Adrenal gland (tissue), 12 donors: ENCODE measurements around the gene GRIK1. TPM values are rescaled to one million over a fixed set of nuclear protein-coding genes. Genes with fewer than 3 reads are reported as not detected.

ENCODE experiments used
- DNase-seq, 7 donors: peaks; one replicate each; pipeline ENCODE4 v3.0.0-alpha.2; 2019 to 2020
- H3K27ac ChIP-seq, 5 donors: fragments of 200-600 bp; sonication (generic) in 4 of 5; 1 replicate in 3 of 5; 2 replicates in 2 of 5; pipeline versions ENCODE4 v1.5.1 to v1.8.0; 2016 to 2020; ENCODE audit warnings: mild to moderate bottlenecking in 1 of 5
- H3K27me3 ChIP-seq: fragments of 200-600 bp; 2 replicates; pipeline ENCODE4 v1.8.0; 2021
- H3K36me3 ChIP-seq, 2 donors: fragments of 200-600 bp; replicated peaks in 1 of 2; 1 replicate in 1 of 2; 2 replicates in 1 of 2; pipeline versions ENCODE4 v1.5.1 to v1.8.0; 2018 to 2022
- H3K4me1 ChIP-seq, 2 donors: fragments of 200-600 bp; replicated peaks in 1 of 2; 1 replicate in 1 of 2; 2 replicates in 1 of 2; pipeline versions ENCODE4 v1.5.1 to v1.8.0; 2018 to 2021
- H3K4me3 ChIP-seq, 4 donors: fragments of 200-600 bp; sonication (generic) in 3 of 4; one replicate each; pipeline ENCODE4 v1.5.1; 2016 to 2018
- H3K9me3 ChIP-seq, 3 donors: fragments of 200-600 bp; sonication (generic) in 1 of 3; replicated peaks in 1 of 3; 1 replicate in 2 of 3; 2 replicates in 1 of 3; pipeline versions ENCODE4 v1.5.1 to v1.8.0; 2016 to 2021
- CTCF ChIP-seq, 6 experiments: fragments of 450-650 bp in 4 of 6; fragments of 200-600 bp in 2 of 6; sonication (generic) in 1 of 6; IDR thresholded peaks; 1 replicate in 5 of 6; 2 replicates in 1 of 6; pipeline versions ENCODE4 v1.5.1 to v1.8.0; 2016 to 2021; ENCODE audit warnings: antibody characterized with exemption in 6 of 6, mild to moderate bottlenecking in 2 of 6, moderate library complexity in 1 of 6
- POLR2A ChIP-seq, 2 donors: fragments of 450-650 bp; IDR thresholded peaks; one replicate each; pipeline ENCODE4 v1.6.1; 2017; ENCODE audit warnings: antibody characterized with exemption in 2 of 2, mild to moderate bottlenecking in 2 of 2, moderate library complexity in 1 of 2
- WGBS, 4 donors: extraction: QIAGEN DNeasy Blood & Tissue Kit in 2 of 4; methylation state at CpG; one replicate each; pipeline versions ENCODE4 v1.1.5 to v1.1.7; 2013 to 2017; 5-methylcytosine and 5-hydroxymethylcytosine counted together
- intact Hi-C, 2 donors: fragments of 100-400 bp; cut with DNase I; formaldehyde crosslinking; loops; one replicate each; pipeline versions ENCODE4 v1.14.1 to v1.15.0; 2022 to 2023
- polyA plus RNA-seq, 3 donors: library from polyadenylated mRNA; stranded (reverse); fragments of 200-250 nt in 2 of 3; fragments of 350-450 nt in 1 of 3; fragmentation: Illumina TruSeq in 1 of 3; extraction: RNeasy Lipid Tissue Mini Kit (QIAGEN cat#74804) in 1 of 3; gene quantifications; one replicate each; pipeline ENCODE4 v1.2.3, GENCODE V29; 2013 to 2014
- total RNA-seq, 9 donors: library from RNA; depleted of rRNA in 4 of 9; stranded (reverse); fragments of >200 nt in 4 of 9; fragments of 120-200 nt in 1 of 9; fragmentation: NEBNext Ultra II Directional in 1 of 9; extraction: Animal tissue kit (Norgen Biotek cat#: 25700) in 1 of 9; gene quantifications; one replicate each; pipeline versions ENCODE4 v1.1.0 to v1.2.4, GENCODE V29; 2013 to 2023
- donor health status: healthy with polysubstance abuse.
- donor health status: Bipolar disorder and iron deficiency.
- donor health status: DM: yes; HTN: yes; CAD: no.
- donor health status: DM: no; HTN: no; CAD: no.
- donor health status: DM: no; HTN: no; CAD: no.
- donor health status: DM: yes; HTN: yes; CAD: no.

The GRIK1 gene
- total and polyA plus RNA-seq, 12 donors, result 0.23 to 47.4 (median 8.1) TPM; not detected in 3

- TF ChIP-seq POLR2A (IDR thresholded peaks at IDR 0.05) (no peak), CTCF (IDR thresholded peaks at IDR 0.05) (no peak)
- intact Hi-C loops, result no loop called here
- DNase-seq, result no peak
- Histone ChIP-seq H3K9me3 (no peaks in the 10 kb centered on the region), H3K27me3 (no peaks in the 10 kb centered on the region), H3K27ac (no peak overlapping the region), H3K4me1 (no peaks in the 10 kb centered on the region), H3K4me3 (no peak overlapping the region), H3K36me3 (no peaks in the 10 kb centered on the region)
- 62 to 71% (median 66%) methylated on average over 4 of the region's 4 CpGs for WGBS, 4 donors
Observed at GRCh38 chr21:29793712-29794111, 146.1 kb downstream of the GRIK1 start.

- 78 to 96% (median 81%) methylated on average over 3 of the region's 3 CpGs for WGBS, 4 donors
- DNase-seq, result no peak
- no peak overlapping the region for H3K4me3 ChIP-seq
- H3K27me3 ChIP-seq, result no peaks in the 10 kb centered on the region
- H3K27ac ChIP-seq, result no peak overlapping the region
- no peaks in the 10 kb centered on the region for H3K4me1 ChIP-seq
- H3K36me3 ChIP-seq, result no peaks in the 10 kb centered on the region
- intact Hi-C loops, result no loop called here
- no peak for TF ChIP-seq POLR2A (IDR thresholded peaks at IDR 0.05)
- TF ChIP-seq CTCF (IDR thresholded peaks at IDR 0.05), result no peak
- H3K9me3 ChIP-seq, result no peaks in the 10 kb centered on the region
Observed at GRCh38 chr21:29789393-29789792, 150.4 kb downstream of the GRIK1 start.

- TF ChIP-seq POLR2A (IDR thresholded peaks at IDR 0.05) (no peak), CTCF (IDR thresholded peaks at IDR 0.05) (no peak)
Observed at GRCh38 chr21:29788752-29789151, 151.0 kb downstream of the GRIK1 start.

GRCh38 chr21:29787361-29787909, 152.4 kb downstream of the GRIK1 start:
- H3K27me3 ChIP-seq, result no peaks in the 10 kb centered on the region
- no peaks in the 10 kb centered on the region for H3K9me3 ChIP-seq
- H3K4me1 ChIP-seq, result no peaks in the 10 kb centered on the region
- 56 to 62% (median 60%) methylated on average over 5 of the region's 5 CpGs for WGBS, 4 donors
- TF ChIP-seq POLR2A (IDR thresholded peaks at IDR 0.05), result no peak
- no peak for TF ChIP-seq CTCF (IDR thresholded peaks at IDR 0.05)
- intact Hi-C loops, result no loop called here
- no peak for DNase-seq
- no peak overlapping the region for H3K27ac ChIP-seq
- H3K36me3 ChIP-seq, result no peaks in the 10 kb centered on the region
- H3K4me3 ChIP-seq, result no peak overlapping the region

More at GRCh38 chr21:29788752-29789151, 151.0 kb downstream of the GRIK1 start:
- no peak overlapping the region for H3K27ac ChIP-seq
- intact Hi-C loops, result no loop called here
- H3K27me3 ChIP-seq, result no peaks in the 10 kb centered on the region
- H3K36me3 ChIP-seq, result no peaks in the 10 kb centered on the region
- no peak for DNase-seq
- no peak overlapping the region for H3K4me3 ChIP-seq
- WGBS, 4 donors, result 75 to 92% (median 87%) methylated on average over 2 of the region's 2 CpGs
- H3K4me1 ChIP-seq, result no peaks in the 10 kb centered on the region
- H3K9me3 ChIP-seq, result no peaks in the 10 kb centered on the region
